Measurements from ENCODE around the gene MPPE1.
"Not testable (repeated sequence)": the region's sequence is repeated elsewhere in the genome, so short reads cannot be mapped to it uniquely, and the experiment has no call there.

The MPPE1 gene

GRCh38 chr18:11925800-11926481 lies 17.8 kb upstream of the MPPE1 start:
- DNase-seq (ENCODE audit: low read depth in 1 of 2, low spot score in 1 of 2) = no peak

DNA sequence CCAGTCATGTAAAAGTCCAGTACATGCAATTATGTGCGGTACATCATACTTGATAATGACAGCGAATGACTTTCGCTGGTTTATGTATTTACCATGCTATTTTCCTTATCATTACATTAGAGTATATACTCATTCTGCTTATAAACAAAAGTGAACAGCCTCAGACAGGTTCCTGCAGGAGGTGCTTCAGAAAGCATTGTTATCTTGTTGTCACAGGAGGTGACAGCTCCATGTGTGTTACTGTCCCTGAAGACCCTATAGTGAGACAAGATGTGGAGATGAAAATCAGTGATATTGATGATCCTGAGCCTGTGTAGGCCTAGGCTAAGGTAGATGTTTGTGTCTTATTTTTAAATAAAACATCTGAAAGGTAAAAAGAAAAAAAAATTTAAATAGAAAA lies 15.3 kb upstream of the MPPE1 start:
- no peak for DNase-seq (ENCODE audit: low read depth in 1 of 2, low spot score in 1 of 2)

GRCh38 chr18:11919522-11919921 lies 11.4 kb upstream of the MPPE1 start:
- not testable (repeated sequence) for DNase-seq (ENCODE audit: low read depth in 1 of 2, low spot score in 1 of 2)

DNA sequence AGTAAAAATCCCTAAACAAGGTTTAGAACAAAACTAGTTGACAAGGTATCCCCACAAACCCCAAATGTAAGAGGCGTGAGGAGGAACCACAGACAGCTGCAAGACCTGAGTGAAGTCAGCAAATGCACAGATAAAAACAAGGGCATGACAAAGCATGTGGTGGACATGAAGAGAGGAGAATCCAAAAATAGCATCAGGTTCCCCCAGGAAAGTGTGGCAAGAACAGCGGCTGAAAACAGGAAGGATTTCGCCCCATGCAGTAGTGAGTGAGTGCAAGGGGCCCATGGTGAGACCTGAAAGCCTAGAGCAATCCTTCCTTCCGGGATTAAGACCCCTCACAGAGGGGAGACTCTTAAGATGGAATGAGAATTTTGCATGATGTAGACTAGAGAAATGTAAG lies 8.8 kb upstream of the MPPE1 start:
- not testable (repeated sequence) for DNase-seq (ENCODE audit: low read depth in 1 of 2, low spot score in 1 of 2)

- DNase-seq (ENCODE audit: low read depth in 1 of 2, low spot score in 1 of 2) = no peak
These were observed 1.5 kb upstream of the MPPE1 start for GRCh38 chr18:11909591-11910026.

DNA sequence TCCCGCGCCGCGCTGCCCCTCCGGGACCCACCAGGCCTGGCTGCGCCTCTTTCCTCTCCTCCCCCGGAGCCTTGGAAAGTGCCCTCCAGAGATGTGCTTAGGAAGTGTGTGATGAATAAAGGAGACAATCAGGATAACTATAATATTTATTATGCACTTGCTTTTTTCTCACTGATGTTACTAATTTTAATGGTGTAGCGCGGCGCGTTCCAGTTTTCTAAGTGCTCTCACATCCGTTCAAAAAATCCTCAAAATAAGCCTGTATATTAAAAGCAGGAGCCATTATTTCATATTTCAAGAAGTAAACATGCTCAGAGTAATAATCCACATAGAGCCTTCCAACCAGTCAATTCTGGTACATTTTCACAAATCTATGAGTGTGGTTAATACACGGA lies 941 bp upstream of the MPPE1 start:
- DNase-seq (ENCODE audit: low read depth in 1 of 2, low spot score in 1 of 2) = no peak

GRCh38 chr18:11906926-11907874 lies 917 bp downstream of the MPPE1 start:
- DNase-seq (ENCODE audit: low read depth in 1 of 2, low spot score in 1 of 2) = no peak

DNA sequence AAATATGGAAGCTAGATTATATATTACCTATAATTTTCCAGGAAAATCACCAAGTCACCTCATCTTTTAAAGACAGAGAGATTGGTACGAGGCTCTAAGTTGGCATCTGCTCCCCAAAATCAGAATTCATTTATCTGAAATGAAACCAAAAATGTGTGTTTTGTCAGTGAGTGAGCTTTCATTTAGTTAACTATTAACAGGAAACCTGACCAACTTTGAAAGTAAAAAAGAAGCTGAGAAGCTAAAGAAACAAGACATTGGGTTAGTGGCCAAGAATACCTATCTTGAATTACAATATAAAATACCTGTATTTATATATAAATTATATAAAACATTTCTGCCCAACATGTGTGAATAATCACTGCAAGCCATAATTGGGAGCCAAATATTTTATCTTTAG lies 1.9 kb downstream of the MPPE1 start:
- no peak for DNase-seq (ENCODE audit: low read depth in 1 of 2, low spot score in 1 of 2)

GRCh38 chr18:11905613-11906012 lies 2.5 kb downstream of the MPPE1 start:
- no peak for DNase-seq (ENCODE audit: low read depth in 1 of 2, low spot score in 1 of 2)

GRCh38 chr18:11902522-11903292 lies 5.4 kb downstream of the MPPE1 start:
- DNase-seq (ENCODE audit: low read depth in 1 of 2, low spot score in 1 of 2) = no peak

DNA sequence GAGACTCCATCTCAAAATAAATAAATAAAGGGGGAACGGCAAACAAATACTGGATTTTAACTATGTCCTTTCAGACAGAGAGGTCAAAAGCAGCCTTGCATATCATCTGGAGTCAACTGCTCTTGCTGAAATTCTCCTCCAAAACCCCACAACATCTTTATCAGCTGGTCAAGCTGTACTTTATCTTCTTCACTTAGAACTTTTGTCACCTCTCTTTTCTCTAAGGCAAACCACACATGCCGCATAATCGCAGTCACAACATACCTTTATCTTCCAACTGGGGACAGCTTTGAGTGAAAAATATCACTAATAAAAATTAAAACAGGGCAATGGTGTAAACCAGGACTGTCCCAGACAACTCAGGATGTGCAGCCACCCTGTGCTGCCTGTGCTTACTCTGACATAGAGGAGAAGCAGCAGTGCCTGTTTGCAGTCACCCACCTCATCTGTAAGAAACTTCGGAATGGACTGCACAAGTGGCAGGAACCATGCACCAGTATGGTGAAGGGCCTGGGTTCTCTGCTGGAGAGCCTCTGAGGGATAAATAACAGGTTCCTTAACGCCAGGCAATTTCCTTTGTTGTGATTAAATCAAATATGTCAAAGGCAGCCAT lies 6.2 kb downstream of the MPPE1 start:
- no peak for DNase-seq (ENCODE audit: low read depth in 1 of 2, low spot score in 1 of 2)

DNA sequence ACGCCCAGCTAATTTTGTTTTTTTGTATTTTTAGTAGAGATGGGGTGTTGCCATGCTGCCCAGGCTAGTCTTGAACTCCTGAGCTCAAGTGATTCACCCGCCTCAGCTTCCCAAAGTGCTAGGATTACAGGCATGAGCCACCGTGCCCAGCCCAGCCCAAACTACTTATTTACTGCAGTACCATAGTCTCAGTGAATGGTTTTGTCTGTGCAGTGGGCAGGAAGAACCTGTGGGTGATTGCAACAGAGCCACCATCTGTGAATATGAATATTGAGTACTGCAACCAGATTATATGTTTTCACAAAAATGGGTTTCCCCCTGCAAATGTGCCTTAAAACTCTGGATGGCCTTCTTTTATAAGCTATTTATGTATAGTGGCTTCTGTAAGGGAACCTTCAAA lies 9.1 kb downstream of the MPPE1 start:
- DNase-seq (ENCODE audit: low read depth in 1 of 2, low spot score in 1 of 2) = no peak

DNA sequence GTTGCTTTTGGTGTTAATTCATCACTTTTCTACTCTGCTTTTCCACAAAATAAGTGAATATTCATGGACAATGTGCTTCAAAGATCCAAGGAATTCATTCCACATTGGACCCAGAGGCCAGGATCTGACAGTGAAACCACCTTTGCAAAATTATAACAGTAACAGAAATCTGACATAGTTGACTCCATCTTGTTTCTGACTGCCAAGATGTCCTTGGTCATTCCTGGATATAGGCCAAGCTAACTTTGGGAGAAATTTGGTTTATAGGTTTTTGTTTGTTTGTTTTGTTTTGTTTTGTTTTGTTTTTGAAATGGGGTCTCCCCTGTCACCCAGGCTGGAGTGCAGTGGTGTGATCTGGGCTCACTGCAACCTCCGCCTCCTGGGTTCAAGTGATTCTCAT lies 10.3 kb downstream of the MPPE1 start:
- no peak for DNase-seq (ENCODE audit: low read depth in 1 of 2, low spot score in 1 of 2)

GRCh38 chr18:11892438-11892837 lies 15.7 kb downstream of the MPPE1 start:
- not testable (repeated sequence) for DNase-seq (ENCODE audit: low read depth in 1 of 2, low spot score in 1 of 2)

GRCh38 chr18:11891737-11892136 lies 16.4 kb downstream of the MPPE1 start:
- DNase-seq (ENCODE audit: low read depth in 1 of 2, low spot score in 1 of 2) = no peak

- no peak for DNase-seq (ENCODE audit: low read depth in 1 of 2, low spot score in 1 of 2)
These were observed 18.8 kb downstream of the MPPE1 start for GRCh38 chr18:11889284-11889683.

GRCh38 chr18:11888726-11889125 lies 19.4 kb downstream of the MPPE1 start:
- no peak for DNase-seq (ENCODE audit: low read depth in 1 of 2, low spot score in 1 of 2)

DNA sequence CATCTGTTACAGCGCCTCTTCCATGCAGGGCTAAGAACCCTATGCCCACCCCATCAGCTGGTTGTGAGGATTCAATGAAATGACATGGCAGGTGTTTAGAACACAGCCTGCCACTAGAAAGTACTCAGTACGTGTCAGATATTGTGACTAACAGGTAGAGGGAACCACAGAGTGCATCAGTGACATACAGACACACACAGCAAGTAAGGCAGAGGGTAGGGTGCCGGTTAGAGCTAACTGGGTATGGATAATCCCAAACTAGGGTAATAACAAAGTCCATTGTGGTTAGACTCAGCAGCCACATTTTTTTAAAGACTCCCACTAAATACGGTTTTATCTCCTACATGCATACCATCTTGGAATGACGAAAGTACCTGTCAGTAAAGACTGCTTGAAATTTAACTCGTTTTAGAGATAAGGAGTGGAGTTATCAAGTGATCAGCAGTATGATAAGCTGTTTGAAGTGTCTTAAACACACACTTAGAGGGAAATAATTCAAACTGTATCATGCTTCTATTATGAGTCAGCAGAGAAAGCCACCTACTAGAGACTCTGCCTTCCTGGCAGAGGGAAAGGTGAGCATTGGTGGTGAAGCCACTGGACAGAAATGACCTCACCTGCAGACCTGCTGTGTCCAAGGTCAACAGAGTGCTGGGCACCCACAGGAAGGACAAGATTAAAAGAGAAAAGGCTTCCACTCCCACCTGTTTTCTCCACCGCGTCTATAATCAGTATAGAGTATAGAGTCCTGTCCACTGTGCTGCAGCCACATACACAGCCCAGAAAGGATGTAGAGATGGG lies 20.6 kb downstream of the MPPE1 start:
- DNase-seq (ENCODE audit: low read depth in 1 of 2, low spot score in 1 of 2) = no peak

DNA sequence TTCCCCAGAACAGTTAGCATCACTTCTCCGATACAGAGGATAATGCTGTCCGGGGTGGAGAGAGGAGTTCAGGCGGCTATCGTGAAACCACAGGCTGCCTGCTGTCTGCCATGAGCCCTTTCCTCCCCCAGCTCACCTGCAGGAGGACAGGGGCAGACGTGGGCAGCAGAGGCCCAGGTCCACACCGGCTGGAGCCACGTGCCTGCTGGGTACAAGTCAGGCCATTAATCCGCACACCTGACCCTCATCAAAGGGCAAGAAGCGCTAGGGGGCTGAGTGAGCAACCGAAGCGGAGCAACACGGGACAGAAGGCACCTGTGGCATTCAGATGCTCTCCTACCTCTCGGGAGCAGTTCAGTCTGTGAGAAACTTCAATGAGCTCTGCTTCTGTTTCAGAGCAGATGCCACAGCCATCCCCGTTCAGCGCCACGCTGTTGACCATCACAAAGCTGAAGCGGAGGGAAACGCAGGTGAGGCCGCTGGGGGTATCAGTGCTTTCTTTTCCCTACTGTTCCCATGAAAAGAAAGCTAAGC lies 21.5 kb downstream of the MPPE1 start:
- no peak for DNase-seq (ENCODE audit: low read depth in 1 of 2, low spot score in 1 of 2)

GRCh38 chr18:11885278-11885947 lies 22.7 kb downstream of the MPPE1 start:
- no peak for DNase-seq (ENCODE audit: low read depth in 1 of 2, low spot score in 1 of 2)
